Measurements from ENCODE around the gene RBP7. TPM values are rescaled to one million over a fixed set of nuclear protein-coding genes. Genes with fewer than 3 reads are reported as not detected.
A peak's percentile ranks its signal among the peaks of the same experiment; 100 is the strongest.

RBP7 gene
- total and polyA plus RNA-seq, 2 of the 4 experiments (the other 2 are of a cell fraction) = 0.17 TPM; not detected in 1

DNA sequence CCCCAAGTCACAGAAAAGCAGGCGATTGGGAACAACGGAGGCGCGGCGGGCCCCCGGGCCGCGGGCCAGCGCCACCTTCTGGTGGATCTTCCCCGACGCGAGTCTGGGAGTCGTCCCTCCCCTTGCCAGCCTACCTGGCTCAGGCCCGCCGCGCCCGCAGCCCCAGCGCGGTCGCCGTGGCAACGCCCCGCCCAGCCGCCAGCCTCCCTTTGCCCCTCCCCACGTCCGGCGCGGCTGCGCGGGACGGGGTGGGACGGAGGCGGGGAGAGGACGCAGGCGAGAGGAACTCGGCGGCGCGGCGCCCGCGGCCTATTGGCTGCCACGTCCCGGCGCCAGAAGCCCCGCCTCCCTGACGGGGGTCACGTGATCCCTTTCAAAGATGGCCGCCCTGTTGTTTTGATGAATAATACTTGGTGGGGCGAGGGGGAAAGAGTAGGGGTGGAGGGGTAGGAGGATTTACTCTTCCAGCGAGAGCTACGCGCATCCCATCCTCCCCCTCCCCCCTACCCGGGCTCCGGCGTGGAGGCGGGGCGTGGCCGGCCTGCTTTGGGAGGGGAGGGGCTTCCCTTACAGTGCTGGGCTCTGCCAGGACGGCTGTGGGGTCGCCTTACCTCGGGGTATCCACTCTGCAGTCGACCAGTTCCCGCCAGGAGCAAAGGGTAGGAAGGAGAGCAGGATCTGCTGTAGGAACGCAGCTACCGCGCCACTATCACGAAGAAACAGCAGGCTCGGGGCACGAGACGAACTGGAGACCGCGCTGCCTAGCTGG, 35.7 kb downstream of the RBP7 start, which contains the start of gene UBE4B:
Gene UBE4B (plus strand): TSS at position 369 of the 769 bp plus-strand sequence. CDS start 713 bp downstream, outside the sequence.
- Histone ChIP-seq H3K4me2 (ENCODE audit: low read depth, low read length) (peak within 1 kb of the TSS; percentile 90), H3K9me1 (ENCODE audit: insufficient read depth, low read length) (no peaks in the 10 kb centered on the region), H3K4ac (ENCODE audit: low read depth, low read length) (peak within 1 kb of the TSS; percentile 91), H4K91ac (ENCODE audit: insufficient read depth, low read depth, low read length) (peak within 1 kb of the TSS; percentile 92), H2BK120ac (ENCODE audit: low read depth, low read length) (peak within 1 kb of the TSS; percentile 94), H4K20me1 (ENCODE audit: insufficient read depth, low read length) (peaks cover 5% of the 10 kb centered on the region; the same call in 1 of the 2 replicates), H3K9me3 (ENCODE audit: control insufficient read depth, insufficient read depth, low read length) (no peaks in the 10 kb centered on the region), H3K23ac (ENCODE audit: low read depth, low read length) (peak within 1 kb of the TSS; percentile 97), H2AK9ac (replicated peaks; ENCODE audit: low read depth, low read length, poor library complexity) (peak within 1 kb of the TSS; percentile 72), H3K4me3 (ENCODE audit: insufficient read depth, low read depth, low read length) (peak within 1 kb of the TSS; percentile 70), H2BK5ac (ENCODE audit: low read depth, low read length, poor library complexity, severe bottlenecking) (peak within 1 kb of the TSS; percentile 81), H3K18ac (ENCODE audit: low read depth, low read length) (peak within 1 kb of the TSS; percentile 73), H2AK5ac (ENCODE audit: low read depth, low read length) (peak within 1 kb of the TSS; percentile 89), H3K4me1 (ENCODE audit: control insufficient read depth, insufficient read depth, low read length) (peaks cover 6% of the 10 kb centered on the region; the same call in 1 of the 2 replicates), H3K14ac (replicated peaks; ENCODE audit: low read depth, low read length) (peak within 1 kb of the TSS; percentile 91), H3K36me3 (ENCODE audit: control insufficient read depth, insufficient read depth, low read length) (no peaks in the 10 kb centered on the region), H3K27ac (ENCODE audit: insufficient read depth, low read length) (peak within 1 kb of the TSS; percentile 84), H2BK15ac (ENCODE audit: low read depth, low read length) (peak within 1 kb of the TSS; percentile 94; the same call in 2 of the 3 replicates), H3K27me3 (ENCODE audit: control insufficient read depth, insufficient read depth, low read length) (no peaks in the 10 kb centered on the region), H2BK20ac (ENCODE audit: low read depth, low read length) (peak within 1 kb of the TSS; percentile 77), H4K5ac (ENCODE audit: low read depth, low read length) (peak within 1 kb of the TSS; percentile 75), H4K8ac (ENCODE audit: low read depth in 2 of 2, low read length in 2 of 2) (peak within 1 kb of the TSS; percentile 83 to 95), H3K9ac (ENCODE audit: low read depth, low read length) (peak within 1 kb of the TSS; percentile 83), H3K79me1 (ENCODE audit: low read depth in 1 of 2, low read length in 2 of 2) (peaks cover 0 to 22% of the 10 kb centered on the region in 2 experiments; a peak in 2 of 4 replicates), H2AFZ (replicated peaks; ENCODE audit: low read length, poor library complexity) (peak within 1 kb of the TSS; percentile 96), H3K56ac (ENCODE audit: extremely low read depth, insufficient read depth, low read length) (peak within 1 kb of the TSS; percentile 86)
- ChIA-PET CTCF (interaction anchor here (2.8 kb wide), 1 partner anchor 83 kb away, joined by 6 read pairs; no protein-coding TSS in a partner anchor), POLR2A (ENCODE audit: unreplicated experiment) (no interaction called here)
- ATAC-seq (ENCODE audit: low read depth) (peak; percentile 98), DNase-seq (peak; percentile 97)
- BruUV-seq (replicated peaks) = TSS peak; percentile 95
- dilution Hi-C loops (cut with HindIII; ENCODE audit: low sequenced_read_pairs, unreplicated experiment) (no loop called here), in situ Hi-C loops (cut with MboI; ENCODE audit: low sequenced_read_pairs) (no loop called here), intact Hi-C loops (cut with micrococcal nuclease) (loop anchor here (1.0 to 10.0 kb wide), 5 partner anchors 45 to 392 kb away; partner anchors contain the start of genes KIF1B, LZIC and NMNAT1)
- 0% methylated on average over 12 of the region's 73 CpGs; no CpG with 5 or more reads in 1 of the 2 experiments for WGBS, 2 experiments (ENCODE audit: extremely low coverage in 2 of 2, insufficient read length in 1 of 2)
- TF ChIP-seq, protein P1, sequence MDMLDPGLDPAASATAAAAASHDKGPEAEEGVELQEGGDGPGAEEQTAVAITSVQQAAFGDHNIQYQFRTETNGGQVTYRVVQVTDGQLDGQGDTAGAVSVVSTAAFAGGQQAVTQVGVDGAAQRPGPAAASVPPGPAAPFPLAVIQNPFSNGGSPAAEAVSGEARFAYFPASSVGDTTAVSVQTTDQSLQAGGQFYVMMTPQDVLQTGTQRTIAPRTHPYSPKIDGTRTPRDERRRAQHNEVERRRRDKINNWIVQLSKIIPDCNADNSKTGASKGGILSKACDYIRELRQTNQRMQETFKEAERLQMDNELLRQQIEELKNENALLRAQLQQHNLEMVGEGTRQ (IDR thresholded peaks at IDR 0.05; ENCODE audit: low read depth, low read length) = peak; percentile 97
- TF ChIP-seq CEBPB (IDR thresholded peaks at IDR 0.05; ENCODE audit: low read depth, low read length) (no peak), POLR2A (IDR thresholded peaks at IDR 0.05; ENCODE audit: low read depth, low read length) (no peak; the same call in 1 of the 2 replicates), ELK1 (IDR thresholded peaks at IDR 0.05; ENCODE audit: borderline replicate concordance, low read depth, low read length) (no peak; the same call in 1 of the 2 replicates), MAZ (IDR thresholded peaks at IDR 0.05; ENCODE audit: borderline replicate concordance, low read depth, low read length) (peak; percentile 92), RFX5 (IDR thresholded peaks at IDR 0.05; ENCODE audit: low read depth, low read length) (no peak), MAFK (IDR thresholded peaks at IDR 0.05; ENCODE audit: low read depth, low read length) (no peak), FOS (IDR thresholded peaks at IDR 0.05; ENCODE audit: low read depth, low read length) (0 out of 2 replicates have a peak, but pooled peaks have one; percentile 8), NFE2L2 (IDR thresholded peaks at IDR 0.05; ENCODE audit: low read depth, low read length) (no peak), RCOR1 (IDR thresholded peaks at IDR 0.05; ENCODE audit: insufficient replicate concordance, low read length) (no peak), BHLHE40 (IDR thresholded peaks at IDR 0.05; ENCODE audit: low read depth, low read length) (peak; percentile 52), RAD21 (IDR thresholded peaks at IDR 0.05; ENCODE audit: low read length) (peak; percentile 74), MXI1 (IDR thresholded peaks at IDR 0.05; ENCODE audit: borderline replicate concordance, low read depth, low read length) (peak; percentile 78; the same call in 1 of the 2 replicates)
